HL-60 (cell line): ENCODE data around the gene WDR91.

Experiments
- CTCF ChIP-seq: IDR thresholded peaks from one replicate; pipeline ENCODE4 v1.5.1; 2011; ENCODE audit warnings: low read length, control low read depth, inconsistent platforms; ENCODE audit not compliant: insufficient read depth
- SPI1 ChIP-seq: IDR thresholded peaks from 2 replicates; pipeline ENCODE4 v1.6.1; 2012; ENCODE audit warnings: low read depth, mild to moderate bottlenecking, borderline replicate concordance

DNA sequence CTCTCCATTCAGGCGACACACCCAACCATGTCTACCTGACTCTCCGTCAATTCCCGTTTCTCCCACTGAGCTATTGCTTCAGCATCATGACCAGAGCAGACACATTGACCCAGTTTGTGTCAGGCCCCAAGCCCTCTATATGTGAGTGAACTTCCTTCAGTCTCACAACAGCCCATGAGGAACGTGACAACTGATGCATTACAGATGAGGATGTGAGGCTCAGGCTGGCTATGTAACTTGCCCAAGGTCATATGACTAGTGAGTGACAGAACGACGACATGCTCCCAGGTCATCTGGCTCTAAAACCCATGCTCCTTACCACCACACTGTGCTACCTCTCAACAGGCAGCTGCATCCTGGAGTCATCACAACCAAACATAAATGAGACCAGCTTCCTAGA lies 59.8 kb downstream of the WDR91 start:
- TF ChIP-seq SPI1 (no peak), CTCF (no peak)
